LNCaP clone FGC (cell line): Measurements from ENCODE around the gene MAPK8IP1.

Experiments used
- DNase-seq: peaks from one replicate; pipeline ENCODE4 v3.0.0-alpha.2; 2011; ENCODE audit warnings: low read depth
- H3K4me3 ChIP-seq: 2 replicates; pipeline ENCODE4 v1.5.1; 2011; ENCODE audit warnings: mild to moderate bottlenecking, low read depth, low read length, control low read depth
- TF ChIP-seq, protein P1 (sequence below): IDR thresholded peaks from 2 replicates; pipeline ENCODE4 v1.5.1; 2012; ENCODE audit warnings: mild to moderate bottlenecking; ENCODE audit not compliant: control insufficient read depth, insufficient read depth; ENCODE audit errors: extremely low read depth

MAPK8IP1 gene

DNA sequence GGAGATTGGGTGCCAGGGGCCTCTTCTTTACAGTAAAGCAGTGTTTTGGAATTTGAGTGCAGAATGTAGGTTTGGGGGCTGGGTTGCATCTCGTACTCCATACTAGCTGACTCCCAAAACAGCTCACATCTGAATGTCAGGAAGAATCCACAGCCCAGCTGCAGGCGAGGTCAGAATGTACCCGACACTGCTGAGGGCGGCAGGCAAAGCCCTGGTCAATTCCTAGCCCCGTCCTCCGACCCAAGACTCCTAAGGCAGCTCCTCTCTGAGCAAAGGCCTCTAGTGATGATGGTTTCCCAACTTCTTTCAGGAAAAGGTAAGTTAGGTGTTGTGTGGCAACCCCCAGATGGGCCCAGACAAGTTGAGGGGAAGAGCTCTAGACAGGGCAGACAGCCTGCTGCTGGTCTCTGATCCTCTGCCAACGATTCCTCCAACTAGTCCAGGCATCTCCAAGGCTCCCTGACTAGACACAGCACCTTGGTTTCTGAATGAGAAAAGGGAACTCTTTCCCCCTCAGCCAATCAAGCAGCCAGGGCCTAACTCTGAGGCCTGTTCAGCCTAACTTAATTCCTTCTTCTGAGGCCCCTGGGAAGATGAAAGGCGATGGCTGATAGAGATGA, 45.6 kb downstream of the MAPK8IP1 start:
- TF ChIP-seq, protein P1, sequence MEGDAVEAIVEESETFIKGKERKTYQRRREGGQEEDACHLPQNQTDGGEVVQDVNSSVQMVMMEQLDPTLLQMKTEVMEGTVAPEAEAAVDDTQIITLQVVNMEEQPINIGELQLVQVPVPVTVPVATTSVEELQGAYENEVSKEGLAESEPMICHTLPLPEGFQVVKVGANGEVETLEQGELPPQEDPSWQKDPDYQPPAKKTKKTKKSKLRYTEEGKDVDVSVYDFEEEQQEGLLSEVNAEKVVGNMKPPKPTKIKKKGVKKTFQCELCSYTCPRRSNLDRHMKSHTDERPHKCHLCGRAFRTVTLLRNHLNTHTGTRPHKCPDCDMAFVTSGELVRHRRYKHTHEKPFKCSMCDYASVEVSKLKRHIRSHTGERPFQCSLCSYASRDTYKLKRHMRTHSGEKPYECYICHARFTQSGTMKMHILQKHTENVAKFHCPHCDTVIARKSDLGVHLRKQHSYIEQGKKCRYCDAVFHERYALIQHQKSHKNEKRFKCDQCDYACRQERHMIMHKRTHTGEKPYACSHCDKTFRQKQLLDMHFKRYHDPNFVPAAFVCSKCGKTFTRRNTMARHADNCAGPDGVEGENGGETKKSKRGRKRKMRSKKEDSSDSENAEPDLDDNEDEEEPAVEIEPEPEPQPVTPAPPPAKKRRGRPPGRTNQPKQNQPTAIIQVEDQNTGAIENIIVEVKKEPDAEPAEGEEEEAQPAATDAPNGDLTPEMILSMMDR: no peak
- no peak for DNase-seq
- H3K4me3 ChIP-seq: no peak overlapping the region

DNA sequence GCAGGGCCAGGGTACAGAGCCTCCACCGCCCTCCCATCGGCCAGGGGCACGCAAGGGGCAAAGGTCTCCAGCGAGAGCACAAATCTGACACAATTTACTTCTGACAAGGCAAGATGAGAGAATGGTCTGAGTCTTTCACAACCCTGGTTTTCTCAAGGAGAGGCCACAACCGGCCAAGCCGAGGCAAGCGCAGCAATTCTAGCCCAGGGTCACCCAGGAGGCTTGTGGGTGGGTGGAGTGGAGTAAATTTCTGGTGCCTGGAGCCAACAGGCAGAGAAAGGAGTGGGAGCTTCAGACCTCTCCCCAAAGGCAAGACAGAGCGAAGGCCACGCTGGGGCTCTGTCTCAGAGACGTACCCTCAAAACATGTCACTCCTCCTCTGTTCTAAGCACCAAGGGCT, 46.3 kb downstream of the MAPK8IP1 start:
- TF ChIP-seq, protein P1: no peak
- no peak overlapping the region for H3K4me3 ChIP-seq
- DNase-seq: no peak

DNA sequence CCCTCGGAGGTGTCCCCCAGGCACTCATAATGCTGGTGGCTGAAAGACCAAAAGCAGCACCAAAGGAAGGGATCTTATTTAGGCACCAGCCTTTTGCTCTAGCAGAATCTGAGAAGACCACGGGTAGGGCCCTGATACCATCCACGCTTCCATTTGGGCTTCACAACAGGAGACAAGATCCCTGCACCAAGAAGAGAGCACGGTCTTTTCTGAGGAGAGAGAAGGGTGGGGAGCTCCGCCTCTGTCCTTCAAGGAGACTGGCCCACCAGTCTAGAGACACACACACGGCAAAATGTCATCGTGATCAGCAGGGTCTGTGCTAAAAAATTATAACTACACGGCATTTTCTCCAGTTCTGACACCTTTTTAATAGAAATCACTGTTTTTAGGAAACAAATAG, 46.8 kb downstream of the MAPK8IP1 start:
- DNase-seq: no peak
- TF ChIP-seq, protein P1: no peak
- no peak overlapping the region for H3K4me3 ChIP-seq

- DNase-seq: peak; percentile 90
- H3K4me3 ChIP-seq: peak overlapping the region; percentile 25
- TF ChIP-seq, protein P1: no peak
Observed at GRCh38 chr11:45933131-45933831, 47.8 kb downstream of the MAPK8IP1 start.

- H3K4me3 ChIP-seq: no peak overlapping the region
- TF ChIP-seq, protein P1: no peak
- no peak for DNase-seq
Observed at GRCh38 chr11:45933846-45934579, 48.6 kb downstream of the MAPK8IP1 start.

DNA sequence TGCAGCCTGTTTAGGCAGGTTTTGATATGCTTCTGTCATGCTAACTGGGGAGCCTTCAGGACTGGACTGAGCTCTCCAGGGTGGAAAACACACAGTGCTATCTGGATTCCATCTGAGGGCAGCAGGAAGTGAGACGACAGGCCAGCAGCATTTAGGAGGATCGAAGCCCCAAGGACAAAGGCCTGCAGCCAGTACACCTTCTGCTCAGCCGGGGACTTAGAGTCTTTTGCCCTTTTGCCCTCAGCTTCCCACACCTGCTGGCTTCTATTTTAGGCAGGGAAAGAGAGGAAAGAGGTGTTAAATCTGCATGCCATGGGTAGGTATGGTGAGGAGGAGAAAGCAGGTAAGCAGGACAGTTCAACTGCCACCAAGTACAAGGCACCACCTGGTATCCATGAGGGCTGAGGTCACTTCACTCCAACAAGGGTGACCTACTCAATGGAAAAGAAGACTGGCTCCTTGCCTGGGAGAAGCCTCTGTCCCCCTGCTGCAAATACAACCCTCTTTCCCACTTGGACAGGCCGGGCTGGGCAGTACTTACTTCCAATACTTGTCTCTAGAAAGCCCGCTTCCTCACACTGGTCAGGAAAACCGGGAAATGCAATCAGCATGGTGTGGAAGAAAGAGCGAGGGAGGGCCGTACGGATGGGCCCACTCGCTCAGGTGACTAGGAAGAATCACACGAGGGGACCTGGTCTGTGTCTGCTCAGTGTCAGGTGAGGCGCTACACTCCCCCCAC, 49.3 kb downstream of the MAPK8IP1 start:
- H3K4me3 ChIP-seq: no peak overlapping the region
- peak; percentile 44 for DNase-seq
- TF ChIP-seq, protein P1: no peak
